GM15510 (cell line): ENCODE data around the gene TMCC1.

Experiments
- POLR2A ChIP-seq: IDR thresholded peaks from 3 replicates; pipeline ENCODE4 v1.6.1; 2011; ENCODE audit warnings: borderline replicate concordance; ENCODE audit not compliant: insufficient read length; ENCODE audit errors: extremely low read depth

Gene TMCC1

GRCh38 chr3:129623447-129624118, 269.9 kb downstream of the TMCC1 start:
- no peak for TF ChIP-seq POLR2A

GRCh38 chr3:129622933-129623332, 270.6 kb downstream of the TMCC1 start:
- no peak for TF ChIP-seq POLR2A

- TF ChIP-seq POLR2A = no peak
Measured at GRCh38 chr3:129622226-129622874, 271.2 kb downstream of the TMCC1 start.

- no peak for TF ChIP-seq POLR2A
Measured at GRCh38 chr3:129621626-129622225, 271.8 kb downstream of the TMCC1 start.

GRCh38 chr3:129620828-129621559, 272.5 kb downstream of the TMCC1 start:
- no peak for TF ChIP-seq POLR2A

GRCh38 chr3:129619726-129620162, 273.8 kb downstream of the TMCC1 start:
- TF ChIP-seq POLR2A = no peak

GRCh38 chr3:129618901-129619671, 274.4 kb downstream of the TMCC1 start:
- no peak for TF ChIP-seq POLR2A

GRCh38 chr3:129618186-129618820, 275.2 kb downstream of the TMCC1 start:
- no peak for TF ChIP-seq POLR2A

- no peak for TF ChIP-seq POLR2A
Measured at GRCh38 chr3:129617381-129618185, 275.9 kb downstream of the TMCC1 start.

- TF ChIP-seq POLR2A = no peak
Measured at GRCh38 chr3:129616713-129617112, 276.8 kb downstream of the TMCC1 start.

GRCh38 chr3:129616291-129616690, 277.2 kb downstream of the TMCC1 start:
- no peak for TF ChIP-seq POLR2A

GRCh38 chr3:129615751-129616281, 277.7 kb downstream of the TMCC1 start:
- TF ChIP-seq POLR2A = no peak

GRCh38 chr3:129614927-129615363, 278.6 kb downstream of the TMCC1 start:
- TF ChIP-seq POLR2A = no peak

- no peak for TF ChIP-seq POLR2A
Measured at GRCh38 chr3:129614435-129614834, 279.1 kb downstream of the TMCC1 start.

- TF ChIP-seq POLR2A = no peak
Measured at GRCh38 chr3:129613367-129613740, 280.2 kb downstream of the TMCC1 start.
